GM06990 (cell line): ENCODE results near the gene CTIF.

ENCODE experiments used
- DNase-seq: peaks from one replicate; pipeline ENCODE4 v3.0.0-alpha.2; 2011; ENCODE audit not compliant: insufficient read length; ENCODE audit errors: extremely low read depth
- H3K27me3 ChIP-seq: replicated peaks from 2 replicates; pipeline ENCODE4 v1.6.0; 2011; ENCODE audit warnings: low read length; ENCODE audit not compliant: control insufficient read depth, insufficient read depth
- H3K36me3 ChIP-seq: 2 replicates; pipeline ENCODE4 v1.5.1; 2011; ENCODE audit warnings: low read length; ENCODE audit not compliant: control insufficient read depth, insufficient read depth
- H3K4me3 ChIP-seq: replicated peaks from 2 replicates; pipeline ENCODE4 v1.5.1; 2011; ENCODE audit warnings: low read depth, mild to moderate bottlenecking, control low read depth, low read length
- CTCF ChIP-seq: IDR thresholded peaks from 2 replicates; pipeline ENCODE4 v1.5.1; 2011; ENCODE audit warnings: low read length, control low read depth, mild to moderate bottlenecking, inconsistent platforms; ENCODE audit not compliant: insufficient read depth, poor library complexity, severe bottlenecking

The CTIF gene

DNA sequence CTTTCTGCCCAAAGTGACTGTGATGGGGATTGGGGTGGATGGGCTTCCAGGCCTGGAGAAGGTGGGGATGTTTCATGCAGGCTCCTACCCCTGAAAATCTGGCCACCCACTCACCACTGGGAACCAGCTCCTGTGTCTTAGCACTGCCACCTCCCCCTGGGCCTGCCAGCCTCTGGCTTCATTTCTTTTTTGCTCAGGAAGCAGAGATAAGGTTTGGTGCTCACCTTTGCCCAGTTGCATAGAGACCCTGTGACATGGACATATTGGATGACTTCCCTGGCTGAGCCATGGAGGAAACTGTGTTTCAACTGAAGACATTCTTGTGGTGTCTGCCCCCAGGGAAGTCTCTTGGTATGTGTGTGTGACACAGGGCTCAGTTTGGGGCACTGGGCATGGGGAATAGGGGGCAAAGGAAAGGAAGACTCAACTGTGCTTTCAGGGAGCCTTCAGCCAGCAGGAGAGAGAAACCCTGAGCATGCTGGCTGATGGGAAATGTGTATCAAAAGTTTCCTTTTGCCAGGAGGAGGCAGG is 16.7 kb downstream of the CTIF start:
- no peak for TF ChIP-seq CTCF
- Histone ChIP-seq H3K27me3 (no peaks in the 10 kb centered on the region), H3K4me3 (no peak overlapping the region), H3K36me3 (no peaks in the 10 kb centered on the region)
- no peak for DNase-seq

GRCh38 chr18:48557640-48558174 is 18.9 kb downstream of the CTIF start:
- Histone ChIP-seq H3K4me3 (no peak overlapping the region), H3K27me3 (no peaks in the 10 kb centered on the region), H3K36me3 (no peaks in the 10 kb centered on the region)
- no peak for TF ChIP-seq CTCF
- no peak for DNase-seq

- H3K36me3 ChIP-seq = no peaks in the 10 kb centered on the region
- no peak for DNase-seq
- H3K4me3 ChIP-seq = no peak overlapping the region
- TF ChIP-seq CTCF = no peak
- H3K27me3 ChIP-seq = no peaks in the 10 kb centered on the region
Observed at GRCh38 chr18:48558248-48558647, 19.4 kb downstream of the CTIF start.

GRCh38 chr18:48560491-48560890 is 21.7 kb downstream of the CTIF start:
- DNase-seq = no peak
- Histone ChIP-seq H3K36me3 (no peaks in the 10 kb centered on the region), H3K27me3 (no peaks in the 10 kb centered on the region), H3K4me3 (no peak overlapping the region)
- TF ChIP-seq CTCF = no peak

GRCh38 chr18:48562075-48562474 is 23.2 kb downstream of the CTIF start:
- no peak overlapping the region for H3K4me3 ChIP-seq
- TF ChIP-seq CTCF = no peak
- H3K27me3 ChIP-seq = no peaks in the 10 kb centered on the region
- no peak for DNase-seq
- H3K36me3 ChIP-seq = no peaks in the 10 kb centered on the region

- H3K27me3 ChIP-seq = no peaks in the 10 kb centered on the region
- H3K4me3 ChIP-seq = no peak overlapping the region
- no peaks in the 10 kb centered on the region for H3K36me3 ChIP-seq
- no peak for DNase-seq
- no peak for TF ChIP-seq CTCF
Observed at GRCh38 chr18:48563027-48563426, 24.2 kb downstream of the CTIF start.
